SH-SY5Y (cell line): Measurements from ENCODE around the gene LDHA.

Experiments used
- GATA2 ChIP-seq: IDR thresholded peaks from 2 replicates; pipeline ENCODE4 v1.6.1; 2011; ENCODE audit warnings: mild to moderate bottlenecking, low read depth, low read length
- GATA3 ChIP-seq: IDR thresholded peaks from 2 replicates; pipeline ENCODE4 v1.6.1; 2011; ENCODE audit warnings: low read depth, mild to moderate bottlenecking, low read length, moderate library complexity

DNA sequence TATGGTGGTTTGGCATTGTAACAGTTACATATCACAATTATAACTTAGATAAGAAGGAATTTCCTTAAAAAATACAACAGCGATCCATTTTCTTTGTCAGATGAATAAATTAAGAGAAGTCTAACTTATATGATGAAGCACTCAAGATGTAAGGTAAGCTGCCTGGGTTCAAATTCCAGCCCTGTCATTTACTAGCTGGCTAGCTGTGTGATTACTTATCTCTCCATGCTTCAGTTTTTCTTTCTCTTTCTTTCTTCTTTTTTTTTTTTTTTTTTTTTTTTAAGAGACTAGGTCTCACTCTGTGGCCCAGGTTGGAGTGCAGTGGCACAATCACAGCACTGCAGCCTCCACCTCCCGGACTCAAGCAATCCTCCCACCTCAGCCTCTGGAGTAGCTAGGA is 22.2 kb upstream of the LDHA start:
- TF ChIP-seq GATA2 (no peak), GATA3 (no peak)
